Femur (tissue), 1 donor: ENCODE results near the gene AGK.
A peak's percentile ranks its signal among the peaks of the same experiment; 100 is the strongest.

Source experiments
- DNase-seq: peaks from one replicate; pipeline ENCODE4 v3.0.0-alpha.2; 2017

AGK gene

GRCh38 chr7:141649137-141649864 is 98.1 kb downstream of the AGK start:
- no peak for DNase-seq

GRCh38 chr7:141649865-141650634 is 98.8 kb downstream of the AGK start:
- DNase-seq, result peak; percentile 77

- no peak for DNase-seq
These were observed 100.2 kb downstream of the AGK start for GRCh38 chr7:141651417-141651816.

GRCh38 chr7:141652691-141653090 is 101.5 kb downstream of the AGK start:
- DNase-seq, result no peak

GRCh38 chr7:141654551-141654950 is 103.3 kb downstream of the AGK start:
- peak; percentile 61 for DNase-seq

GRCh38 chr7:141659501-141659900 is 108.3 kb downstream of the AGK start:
- no peak for DNase-seq

- DNase-seq, result no peak
These were observed 109.0 kb downstream of the AGK start for GRCh38 chr7:141660259-141660658.

- DNase-seq, result no peak
These were observed 112.1 kb downstream of the AGK start for GRCh38 chr7:141663081-141663849.

GRCh38 chr7:141664450-141664849 is 113.2 kb downstream of the AGK start:
- no peak for DNase-seq

- DNase-seq, result no peak
These were observed 114.2 kb downstream of the AGK start for GRCh38 chr7:141665208-141666035.

- no peak for DNase-seq
These were observed 114.9 kb downstream of the AGK start for GRCh38 chr7:141666071-141666470.

- no peak for DNase-seq
These were observed 117.6 kb downstream of the AGK start for GRCh38 chr7:141668853-141669252.

GRCh38 chr7:141671705-141672496 is 120.7 kb downstream of the AGK start:
- no peak for DNase-seq

- no peak for DNase-seq
These were observed 122.1 kb downstream of the AGK start for GRCh38 chr7:141673346-141673745.

GRCh38 chr7:141674171-141674671 is 123.0 kb downstream of the AGK start:
- no peak for DNase-seq

- DNase-seq, result no peak
These were observed 123.5 kb downstream of the AGK start for GRCh38 chr7:141674702-141675101.

GRCh38 chr7:141675436-141676215 is 124.4 kb downstream of the AGK start:
- DNase-seq, result peak; percentile 43

- DNase-seq, result no peak
These were observed 125.4 kb downstream of the AGK start for GRCh38 chr7:141676618-141677017.

- no peak for DNase-seq
These were observed 127.8 kb downstream of the AGK start for GRCh38 chr7:141679014-141679413.

- peak; percentile 46 for DNase-seq
These were observed 134.2 kb downstream of the AGK start for GRCh38 chr7:141685285-141686023.
